Naive thymus-derived CD4-positive, alpha-beta T cell (primary cell): Measurements from ENCODE around the gene KCTD10. TPM values are rescaled to one million over a fixed set of nuclear protein-coding genes. Genes with fewer than 3 reads are reported as not detected.
A peak's percentile ranks its signal among the peaks of the same experiment; 100 is the strongest.
"Not testable (repeated sequence)": the region's sequence is repeated elsewhere in the genome, so short reads cannot be mapped to it uniquely, and the experiment has no call there.

Experiments
- ATAC-seq: fragments of 150-1000 bp; cut with Tn5 transposase; 2 replicates; pipeline ENCODE4 v1.10.0; 2021; ENCODE audit warnings: mild to moderate bottlenecking, moderate library complexity
- CTCF ChIA-PET: fragments of 350-600 bp; sonication (Branson Sonifier 250); formaldehyde crosslinking; loops from one replicate; lab custom pipeline; 2021; ENCODE audit warnings: antibody characterized with exemption; lab: Charles Lee
- POLR2A ChIA-PET: fragments of 350-600 bp; sonication (Branson Sonifier 250); formaldehyde crosslinking; loops from one replicate; lab custom pipeline; 2021; ENCODE audit warnings: antibody characterized with exemption, inconsistent platforms; lab: Charles Lee
- DNase-seq, 9 donors: peaks; one replicate each; pipeline versions ENCODE4 v3.0.0 to v3.0.0-alpha.2; 2020 to 2022; ENCODE audit warnings: mixed read lengths in 1 of 9
- H3K27ac ChIP-seq: one replicate; pipeline ENCODE4 v1.7.0; 2013; ENCODE audit warnings: mild to moderate bottlenecking, low read depth, low read length, moderate library complexity
- H3K27me3 ChIP-seq, 2 donors: one replicate each; pipeline ENCODE4 v1.7.0; 2013; ENCODE audit warnings: low read length in 2 of 2, mild to moderate bottlenecking in 2 of 2, moderate library complexity in 2 of 2; ENCODE audit not compliant: control insufficient read depth in 2 of 2, insufficient read depth in 2 of 2
- H3K36me3 ChIP-seq, 3 experiments: 1 replicate in 2 of 3; 2 replicates in 1 of 3; pipeline ENCODE4 v1.7.0; 2013; ENCODE audit warnings: low read length in 3 of 3, mild to moderate bottlenecking in 3 of 3, moderate library complexity in 1 of 3; ENCODE audit not compliant: insufficient read depth in 3 of 3, control insufficient read depth in 2 of 3
- H3K4me1 ChIP-seq, 2 donors: one replicate each; pipeline ENCODE4 v1.7.0; 2013; ENCODE audit warnings: low read length in 2 of 2, mild to moderate bottlenecking in 2 of 2, moderate library complexity in 1 of 2; ENCODE audit not compliant: control insufficient read depth in 2 of 2, insufficient read depth in 2 of 2
- H3K4me3 ChIP-seq: 2 replicates; pipeline ENCODE4 v1.7.0; 2013; ENCODE audit warnings: mild to moderate bottlenecking, low read length
- H3K9me3 ChIP-seq, 3 experiments: 1 replicate in 2 of 3; 2 replicates in 1 of 3; pipeline ENCODE4 v1.7.0; 2013; ENCODE audit warnings: low read length in 3 of 3; ENCODE audit not compliant: control insufficient read depth in 2 of 3
- H3K27ac Mint-ChIP-seq, 9 donors: one replicate each; pipeline ENCODE4 v1.8.0; 2020 to 2022; ENCODE audit warnings: mixed read lengths in 9 of 9, mild to moderate bottlenecking in 8 of 9, moderate library complexity in 5 of 9, inconsistent platforms in 2 of 9
- H3K27me3 Mint-ChIP-seq, 5 donors: one replicate each; pipeline ENCODE4 v1.8.0; 2021 to 2022; ENCODE audit warnings: mixed read lengths in 5 of 5, mild to moderate bottlenecking in 1 of 5
- H3K36me3 Mint-ChIP-seq, 5 donors: one replicate each; pipeline ENCODE4 v1.8.0; 2020 to 2022; ENCODE audit warnings: mixed read lengths in 5 of 5, mild to moderate bottlenecking in 3 of 5, inconsistent platforms in 1 of 5
- H3K4me1 Mint-ChIP-seq, 7 donors: one replicate each; pipeline ENCODE4 v1.8.0; 2020 to 2022; ENCODE audit warnings: mixed read lengths in 7 of 7, mild to moderate bottlenecking in 3 of 7, inconsistent platforms in 1 of 7
- H3K4me3 Mint-ChIP-seq, 10 donors: one replicate each; pipeline ENCODE4 v1.8.0; 2020 to 2022; ENCODE audit warnings: mild to moderate bottlenecking in 10 of 10, mixed read lengths in 10 of 10, moderate library complexity in 6 of 10, inconsistent platforms in 2 of 10
- H3K9me3 Mint-ChIP-seq, 11 donors: one replicate each; pipeline ENCODE4 v1.8.0; 2020 to 2022; ENCODE audit warnings: mixed read lengths in 11 of 11, mild to moderate bottlenecking in 4 of 11, inconsistent platforms in 1 of 11, moderate library complexity in 1 of 11
- intact Hi-C, 2 donors: fragments of 100-400 bp; cut with micrococcal nuclease; formaldehyde crosslinking; loops; one replicate each; pipeline ENCODE4 v1.15.1; 2023
- polyA plus RNA-seq, 2 donors: library from polyadenylated mRNA; unstranded; fragments of 300-500 nt; fragmentation: Illumina TruSeq; gene quantifications; one replicate each; pipeline ENCODE4 v1.2.3, GENCODE V29; 2021
- total RNA-seq, 6 experiments: library from RNA in 5 of 6; stranded (reverse) in 5 of 6; gene quantifications; 1 replicate in 5 of 6; 2 replicates in 1 of 6; pipeline ENCODE4 v1.2.3 and lab custom pipeline; 2021 to 2026

Gene KCTD10
- total and polyA plus RNA-seq, 7 experiments from 2014 or later = 15.4 to 41.1 (median 28.7) TPM

- CTCF ChIA-PET, H3K27ac ChIP-seq, H3K9me3 ChIP-seq, H3K4me3 ChIP-seq, H3K27me3 Mint-ChIP-seq, H3K4me3 Mint-ChIP-seq, intact Hi-C loops, DNase-seq, POLR2A ChIA-PET, H3K27me3 ChIP-seq, ATAC-seq, H3K36me3 Mint-ChIP-seq, H3K9me3 Mint-ChIP-seq, H3K27ac Mint-ChIP-seq: not testable (repeated sequence)
- Histone ChIP-seq H3K4me1 (peaks cover 19 to 21% of the 10 kb centered on the region in 2 donors), H3K36me3 (peaks cover 0 to 39% (median 0%) of the 10 kb centered on the region in 3 experiments)
- peaks cover 32 to 69% (median 50%) of the 10 kb centered on the region in 7 donors for H3K4me1 Mint-ChIP-seq
Measured at GRCh38 chr12:109473526-109474270, 3.4 kb downstream of the KCTD10 start.

GRCh38 chr12:109473006-109473405 is 4.1 kb downstream of the KCTD10 start:
- CTCF ChIA-PET = no interaction called here
- ATAC-seq = no peak
- peak overlapping the region in 1 of 9 donors; percentile 33 for H3K27ac Mint-ChIP-seq
- no peaks in the 10 kb centered on the region for H3K9me3 Mint-ChIP-seq
- POLR2A ChIA-PET = no interaction called here
- H3K4me1 ChIP-seq = peaks cover 14% of the 10 kb centered on the region in 2 donors
- no peak overlapping the region for H3K4me3 Mint-ChIP-seq
- no peaks in the 10 kb centered on the region for H3K27me3 Mint-ChIP-seq
- H3K36me3 Mint-ChIP-seq = peaks cover 0 to 9% (median 3%) of the 10 kb centered on the region in 5 donors
- no peaks in the 10 kb centered on the region for H3K9me3 ChIP-seq
- H3K4me1 Mint-ChIP-seq = peaks cover 30 to 69% (median 50%) of the 10 kb centered on the region in 7 donors
- H3K36me3 ChIP-seq = peaks cover 0 to 44% (median 0%) of the 10 kb centered on the region in 3 experiments
- H3K27me3 ChIP-seq = no peaks in the 10 kb centered on the region
- DNase-seq = no peak
- H3K27ac ChIP-seq = no peak overlapping the region
- intact Hi-C loops = no loop called here
- no peak overlapping the region for H3K4me3 ChIP-seq

DNA sequence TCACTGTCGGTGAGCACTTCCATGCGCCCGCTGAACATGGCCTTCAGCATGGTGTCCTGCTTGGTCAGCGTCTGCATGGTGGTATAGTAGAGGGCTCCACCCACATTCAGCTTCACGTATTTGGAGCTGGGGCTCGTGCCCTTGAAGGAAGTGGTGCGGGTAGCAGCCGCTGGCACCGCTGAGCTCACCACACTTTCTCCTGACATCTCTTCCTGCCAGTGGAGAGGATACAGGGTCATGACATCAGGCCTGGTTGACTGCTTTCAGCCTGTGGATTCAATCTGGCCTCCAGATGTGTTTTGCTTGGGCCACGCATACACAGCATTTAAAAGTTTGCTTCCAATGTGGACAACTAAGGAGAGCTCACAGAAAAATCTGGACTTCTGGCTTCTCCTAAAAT is 7.6 kb downstream of the KCTD10 start:
- Histone ChIP-seq H3K36me3 (peaks cover 0 to 68% (median 0%) of the 10 kb centered on the region in 3 experiments), H3K27ac (no peak overlapping the region), H3K4me1 (no peaks in the 10 kb centered on the region), H3K27me3 (no peaks in the 10 kb centered on the region), H3K4me3 (no peak overlapping the region), H3K9me3 (no peaks in the 10 kb centered on the region)
- peaks cover 20 to 66% (median 32%) of the 10 kb centered on the region in 7 donors for H3K4me1 Mint-ChIP-seq
- no peaks in the 10 kb centered on the region for H3K27me3 Mint-ChIP-seq
- DNase-seq (no peak), ATAC-seq (no peak)
- H3K27ac Mint-ChIP-seq = peak overlapping the region in 3 of 9 donors; percentile 12 to 19 (median 17)
- ChIA-PET POLR2A (no interaction called here), CTCF (no interaction called here)
- H3K9me3 Mint-ChIP-seq = no peaks in the 10 kb centered on the region
- H3K36me3 Mint-ChIP-seq = peaks cover 0 to 14% (median 3%) of the 10 kb centered on the region in 5 donors
- H3K4me3 Mint-ChIP-seq = no peak overlapping the region
- intact Hi-C loops = no loop called here

- no peak overlapping the region for H3K4me3 Mint-ChIP-seq
- Histone ChIP-seq H3K27ac (no peak overlapping the region), H3K9me3 (no peaks in the 10 kb centered on the region), H3K4me1 (peaks cover 0 to 5% of the 10 kb centered on the region in 2 donors), H3K27me3 (no peaks in the 10 kb centered on the region), H3K36me3 (peaks cover 0 to 71% (median 0%) of the 10 kb centered on the region in 3 experiments), H3K4me3 (no peak overlapping the region)
- H3K27me3 Mint-ChIP-seq = no peaks in the 10 kb centered on the region
- intact Hi-C loops = no loop called here
- no peak overlapping the region for H3K27ac Mint-ChIP-seq
- CTCF ChIA-PET = no interaction called here
- POLR2A ChIA-PET = no interaction called here
- ATAC-seq (peak; percentile 32), DNase-seq (no peak)
- no peaks in the 10 kb centered on the region for H3K9me3 Mint-ChIP-seq
- peaks cover 28 to 76% (median 43%) of the 10 kb centered on the region in 7 donors for H3K4me1 Mint-ChIP-seq
- peaks cover 0 to 14% (median 3%) of the 10 kb centered on the region in 5 donors for H3K36me3 Mint-ChIP-seq
Measured at GRCh38 chr12:109467978-109468676, 9.0 kb downstream of the KCTD10 start.

DNA sequence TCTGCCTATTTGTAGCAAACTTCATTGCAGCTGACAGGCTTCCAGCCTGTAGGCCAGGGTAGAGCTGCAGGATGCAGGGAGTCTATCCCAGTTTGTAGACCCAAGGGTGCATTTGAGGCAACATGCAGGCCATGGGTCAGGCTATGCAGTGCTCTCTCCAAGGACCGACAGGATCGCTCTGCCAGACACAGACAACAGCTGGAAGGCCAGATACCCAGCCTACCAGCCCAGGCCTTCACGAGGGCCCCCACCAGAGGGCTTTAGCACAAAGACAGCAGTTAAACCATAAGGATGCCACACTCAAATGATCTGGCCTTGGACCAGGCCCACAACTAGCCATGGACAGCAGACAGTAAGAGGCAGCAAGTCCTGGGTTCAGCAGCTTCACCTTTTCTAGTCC is 10.3 kb downstream of the KCTD10 start:
- Mint-ChIP-seq H3K9me3 (no peaks in the 10 kb centered on the region), H3K4me3 (no peak overlapping the region), H3K27me3 (no peaks in the 10 kb centered on the region), H3K4me1 (peaks cover 37 to 84% (median 53%) of the 10 kb centered on the region in 7 donors), H3K36me3 (peaks cover 0 to 14% (median 3%) of the 10 kb centered on the region in 5 donors), H3K27ac (no peak overlapping the region)
- no peak overlapping the region for H3K4me3 ChIP-seq
- H3K27me3 ChIP-seq = no peaks in the 10 kb centered on the region
- H3K27ac ChIP-seq = no peak overlapping the region
- ChIA-PET POLR2A (no interaction called here), CTCF (no interaction called here)
- DNase-seq (no peak), ATAC-seq (no peak)
- H3K9me3 ChIP-seq = no peaks in the 10 kb centered on the region
- peaks cover 0 to 15% of the 10 kb centered on the region in 2 donors for H3K4me1 ChIP-seq
- peaks cover 0 to 66% (median 0%) of the 10 kb centered on the region in 3 experiments for H3K36me3 ChIP-seq
- intact Hi-C loops = no loop called here

DNA sequence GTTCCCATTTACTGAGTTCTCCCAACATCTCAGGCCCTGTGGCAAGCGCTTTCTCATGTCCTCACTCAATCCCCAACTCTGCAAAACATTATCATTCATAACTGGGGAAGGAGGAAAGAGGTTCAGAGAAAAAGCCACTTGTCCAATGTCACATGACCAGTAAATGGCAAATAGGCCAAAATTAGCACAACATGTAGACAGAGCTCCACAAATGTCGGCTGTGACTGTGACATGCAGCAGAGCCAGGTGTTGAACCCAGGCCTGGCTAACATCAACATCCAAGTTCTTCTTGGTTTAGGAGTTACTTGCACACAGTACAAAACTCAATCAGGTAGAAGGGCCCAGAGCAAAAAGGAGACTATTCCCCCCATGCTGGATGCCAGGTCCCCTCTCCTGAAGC is 10.8 kb downstream of the KCTD10 start:
- no peaks in the 10 kb centered on the region for H3K27me3 Mint-ChIP-seq
- Histone ChIP-seq H3K27ac (no peak overlapping the region), H3K4me1 (peaks cover 0 to 17% of the 10 kb centered on the region in 2 donors), H3K36me3 (peaks cover 0 to 63% (median 0%) of the 10 kb centered on the region in 3 experiments), H3K27me3 (no peaks in the 10 kb centered on the region), H3K9me3 (no peaks in the 10 kb centered on the region), H3K4me3 (no peak overlapping the region)
- H3K9me3 Mint-ChIP-seq = no peaks in the 10 kb centered on the region
- H3K36me3 Mint-ChIP-seq = peaks cover 0 to 14% (median 3%) of the 10 kb centered on the region in 5 donors
- H3K4me1 Mint-ChIP-seq = peaks cover 41 to 89% (median 58%) of the 10 kb centered on the region in 7 donors
- CTCF ChIA-PET = no interaction called here
- POLR2A ChIA-PET = no interaction called here
- H3K4me3 Mint-ChIP-seq = no peak overlapping the region
- H3K27ac Mint-ChIP-seq = no peak overlapping the region
- intact Hi-C loops = no loop called here
- no peak for ATAC-seq
- no peak for DNase-seq
